Measurements from ENCODE around the gene AATK. TPM values are rescaled to one million over a fixed set of nuclear protein-coding genes. Genes with fewer than 3 reads are reported as not detected.

Gene AATK
- total and polyA plus RNA-seq, 2 of the 13 experiments (the other 11 are each of a cell fraction or from before 2014, with no cell fraction given) = 2.9 to 8.4 TPM

GRCh38 chr17:81101614-81102306 lies 64.3 kb downstream of the AATK start (continued):
- TF ChIP-seq ZNF484 (CRISPR knock-in tag; IDR thresholded peaks at IDR 0.05; ENCODE audit: borderline replicate concordance, low read depth) (no peak), ZMAT5 (CRISPR knock-in tag; IDR thresholded peaks at IDR 0.05; ENCODE audit: borderline replicate concordance, low read depth) (no peak), ZIK1 (CRISPR knock-in tag; IDR thresholded peaks at IDR 0.05; ENCODE audit: borderline replicate concordance, low read depth) (no peak), ZBTB10 (CRISPR knock-in tag; IDR thresholded peaks at IDR 0.05; ENCODE audit: borderline replicate concordance) (peak; percentile 85; the same call in 1 of the 2 replicates), ATAD3A (CRISPR knock-in tag; IDR thresholded peaks at IDR 0.05) (no peak), PRDM15 (CRISPR knock-in tag; IDR thresholded peaks at IDR 0.05) (no peak), SIN3B (IDR thresholded peaks at IDR 0.05; ENCODE audit: low read length) (peak; percentile 71; the same call in 1 of the 2 replicates), ZNF543 (CRISPR knock-in tag; IDR thresholded peaks at IDR 0.05) (peak; percentile 94), NFKB2 (CRISPR knock-in tag; IDR thresholded peaks at IDR 0.05; ENCODE audit: borderline replicate concordance) (0 out of 2 replicates have a peak, but pooled peaks have one; percentile 51), ZNF644 (CRISPR knock-in tag; IDR thresholded peaks at IDR 0.05; ENCODE audit: low read depth) (peak; percentile 40; the same call in 1 of the 2 replicates), YY1 (IDR thresholded peaks at IDR 0.05; ENCODE audit: insufficient read depth, insufficient replicate concordance, low read depth, low read length) (peak; percentile 82), HOXA3 (CRISPR knock-in tag; IDR thresholded peaks at IDR 0.05) (peak; percentile 96), SIN3A (IDR thresholded peaks at IDR 0.05; ENCODE audit: borderline replicate concordance, low read depth, low read length) (peak; percentile 42; the same call in 1 of the 2 replicates), SIX1 (CRISPR knock-in tag; IDR thresholded peaks at IDR 0.05; ENCODE audit: borderline replicate concordance) (no peak), IKZF4 (CRISPR knock-in tag; IDR thresholded peaks at IDR 0.05; ENCODE audit: borderline replicate concordance, low read depth, not compliant biosample characterization) (peak; percentile 94), ZNF382 (CRISPR knock-in tag; IDR thresholded peaks at IDR 0.05; ENCODE audit: borderline replicate concordance) (no peak), LCORL (IDR thresholded peaks at IDR 0.05) (no peak), LCORL (CRISPR knock-in tag; IDR thresholded peaks at IDR 0.05) (peak; percentile 95), ZNF17 (CRISPR knock-in tag; IDR thresholded peaks at IDR 0.05) (no peak), ZNF101 (CRISPR knock-in tag; IDR thresholded peaks at IDR 0.05; ENCODE audit: borderline replicate concordance, low read depth) (0 out of 2 replicates have a peak, but pooled peaks have one; percentile 67), POGZ (CRISPR knock-in tag; IDR thresholded peaks at IDR 0.05) (peak; percentile 88)
- TF ChIP-seq, protein P1, sequence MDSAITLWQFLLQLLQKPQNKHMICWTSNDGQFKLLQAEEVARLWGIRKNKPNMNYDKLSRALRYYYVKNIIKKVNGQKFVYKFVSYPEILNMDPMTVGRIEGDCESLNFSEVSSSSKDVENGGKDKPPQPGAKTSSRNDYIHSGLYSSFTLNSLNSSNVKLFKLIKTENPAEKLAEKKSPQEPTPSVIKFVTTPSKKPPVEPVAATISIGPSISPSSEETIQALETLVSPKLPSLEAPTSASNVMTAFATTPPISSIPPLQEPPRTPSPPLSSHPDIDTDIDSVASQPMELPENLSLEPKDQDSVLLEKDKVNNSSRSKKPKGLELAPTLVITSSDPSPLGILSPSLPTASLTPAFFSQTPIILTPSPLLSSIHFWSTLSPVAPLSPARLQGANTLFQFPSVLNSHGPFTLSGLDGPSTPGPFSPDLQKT (CRISPR knock-in tag; IDR thresholded peaks at IDR 0.05; ENCODE audit: borderline replicate concordance) = no peak

Data from HepG2 (cell line).